A549 (cell line): ENCODE results near the gene CYP2S1. TPM values are rescaled to one million over a fixed set of nuclear protein-coding genes. Genes with fewer than 3 reads are reported as not detected.

Source experiments
- ATAC-seq, 2 experiments: fragments of 200-7000 bp in 1 of 2; fragments of >200 bp in 1 of 2; cut with Nextera tagmentation in 1 of 2; cut with Tn5 transposase in 1 of 2; 3 replicates each; pipeline versions ENCODE4 v1.8.0 to v1.9.1; 2018 to 2020; ENCODE audit warnings: mild to moderate bottlenecking in 1 of 2, moderate library complexity in 1 of 2
- CTCF ChIA-PET: fragments of 300-600 bp; sonication (Branson Sonifier 250); formaldehyde crosslinking; extraction: SDS; loops from one replicate; lab custom pipeline; 2021; ENCODE audit warnings: antibody characterized with exemption, inconsistent platforms; lab: Yijun Ruan, JAX
- POLR2A ChIA-PET: fragments of 350-600 bp; formaldehyde crosslinking; extraction: SDS; loops from one replicate; lab custom pipeline; 2021; ENCODE audit warnings: antibody characterized with exemption, inconsistent platforms; lab: Yijun Ruan, JAX
- DNase-seq, 2 experiments: peaks; one replicate each; pipeline versions ENCODE4 v3.0.0 to v3.0.0-alpha.2; 2011 to 2016; ENCODE audit warnings: low read depth in 1 of 2, low spot score in 1 of 2
- FAIRE-seq: peaks from 2 replicates; lab custom pipeline; 2011; peaks lifted over from hg19 to GRCh38; lab: Jason Lieb, UNC
- H3K27ac ChIP-seq, 2 experiments: fragments of >200 bp; sonication (Bioruptor Twin); formaldehyde crosslinking; 3 replicates each; pipeline ENCODE4 v1.5.1; 2016 to 2017
- H3K4me1 ChIP-seq: fragments of >200 bp; sonication (Bioruptor Twin); formaldehyde crosslinking; 3 replicates; pipeline ENCODE4 v1.6.1; 2016
- H3K4me2 ChIP-seq: fragments of >200 bp; sonication (Bioruptor Twin); formaldehyde crosslinking; 3 replicates; pipeline ENCODE4 v1.6.1; 2016
- H3K4me3 ChIP-seq: fragments of >200 bp; sonication (Bioruptor Twin); formaldehyde crosslinking; 3 replicates; pipeline ENCODE4 v1.5.1; 2016
- H3K9me3 ChIP-seq: fragments of >200 bp; sonication (Bioruptor Twin); formaldehyde crosslinking; 3 replicates; pipeline ENCODE4 v1.6.1; 2016
- ATOH8 ChIP-seq: fragments of 250-450 bp; sonication (Bioruptor Pico); IDR thresholded peaks from 2 replicates; pipeline ENCODE4 v1.5.0; 2020; ENCODE audit warnings: low read depth, mild to moderate bottlenecking, moderate library complexity
- BCL3 ChIP-seq: fragments of >200 bp; sonication (Bioruptor Twin); formaldehyde crosslinking; IDR thresholded peaks from 3 replicates; pipeline ENCODE4 v1.6.1; 2016
- CBX2 ChIP-seq: fragments of 200-600 bp; sonication (generic); IDR thresholded peaks from 2 replicates; pipeline ENCODE4 v1.6.1; 2016; ENCODE audit warnings: low read depth, mild to moderate bottlenecking, borderline replicate concordance
- CBX8 ChIP-seq: fragments of 200-600 bp; sonication (generic); IDR thresholded peaks from 2 replicates; pipeline ENCODE4 v1.6.1; 2016
- CHD2 ChIP-seq: fragments of 150-350 bp; IDR thresholded peaks from 2 replicates; pipeline ENCODE4 v1.6.1; 2014; ENCODE audit warnings: low read length; ENCODE audit not compliant: partially characterized antibody
- CHD4 ChIP-seq: fragments of 200-600 bp; sonication (generic); IDR thresholded peaks from 2 replicates; pipeline ENCODE4 v1.6.1; 2016; ENCODE audit warnings: antibody characterized with exemption, mild to moderate bottlenecking, borderline replicate concordance
- E2F6 ChIP-seq: IDR thresholded peaks from 2 replicates; pipeline ENCODE4 v1.6.1; 2012; ENCODE audit warnings: low read depth, borderline replicate concordance
- EP300 ChIP-seq, 2 experiments: fragments of >200 bp; sonication (Bioruptor Twin); formaldehyde crosslinking; IDR thresholded peaks; 2 replicates in 1 of 2; 3 replicates in 1 of 2; pipeline ENCODE4 v1.6.1; 2016 to 2017
- ESRRA ChIP-seq: fragments of 150-350 bp; IDR thresholded peaks from 2 replicates; pipeline ENCODE4 v1.6.1; 2014; ENCODE audit warnings: mild to moderate bottlenecking, low read length, borderline replicate concordance
- FOSB ChIP-seq: fragments of 250-450 bp; sonication (Bioruptor Pico); IDR thresholded peaks from 2 replicates; pipeline ENCODE4 v1.5.0; 2020; ENCODE audit warnings: mild to moderate bottlenecking, moderate library complexity
- GATA3 ChIP-seq: IDR thresholded peaks from 2 replicates; pipeline ENCODE4 v1.6.1; 2012; ENCODE audit warnings: borderline replicate concordance
- HEYL ChIP-seq: fragments of 250-450 bp; sonication (Bioruptor Pico); IDR thresholded peaks from 2 replicates; pipeline ENCODE4 v1.8.0; 2021; ENCODE audit warnings: mild to moderate bottlenecking, moderate library complexity
- HMGXB4 ChIP-seq: fragments of 250-450 bp; sonication (Bioruptor Pico); IDR thresholded peaks from 2 replicates; pipeline ENCODE4 v1.5.0; 2021; ENCODE audit warnings: mild to moderate bottlenecking, moderate library complexity, borderline replicate concordance
- HOXA7 ChIP-seq: fragments of 250-450 bp; sonication (Bioruptor Pico); IDR thresholded peaks from 2 replicates; pipeline ENCODE4 v1.5.0; 2020; ENCODE audit warnings: mild to moderate bottlenecking, moderate library complexity
- HOXB5 ChIP-seq: fragments of 250-450 bp; sonication (Bioruptor Pico); IDR thresholded peaks from 2 replicates; pipeline ENCODE4 v1.5.0; 2020; ENCODE audit warnings: mild to moderate bottlenecking, moderate library complexity
- JUN ChIP-seq, 2 experiments: fragments of >200 bp; sonication (Bioruptor Twin); formaldehyde crosslinking; IDR thresholded peaks; 2 replicates in 1 of 2; 3 replicates in 1 of 2; pipeline ENCODE4 v1.6.1; 2016 to 2017
- MAX ChIP-seq: IDR thresholded peaks from 2 replicates; pipeline ENCODE4 v1.6.1; 2012
- NFE2L2 ChIP-seq: fragments of 150-350 bp; conservative IDR thresholded peaks from 2 replicates; pipeline ENCODE4 v1.6.1; 2014; ENCODE audit warnings: low read length
- NR3C1 ChIP-seq: fragments of >200 bp; sonication (Bioruptor Twin); formaldehyde crosslinking; IDR thresholded peaks from 3 replicates; pipeline ENCODE4 v1.6.1; 2017
- PHF8 ChIP-seq: fragments of 200-600 bp; sonication (generic); IDR thresholded peaks from 2 replicates; pipeline ENCODE4 v1.6.1; 2016; ENCODE audit warnings: low read depth, mild to moderate bottlenecking, antibody characterized with exemption, moderate library complexity, borderline replicate concordance
- RARB ChIP-seq: fragments of 250-450 bp; sonication (Bioruptor Pico); IDR thresholded peaks from 2 replicates; pipeline ENCODE4 v1.8.0; 2021; ENCODE audit warnings: mild to moderate bottlenecking, moderate library complexity
- RCOR1 ChIP-seq: fragments of 150-350 bp; IDR thresholded peaks from 2 replicates; pipeline ENCODE4 v1.6.1; 2014; ENCODE audit warnings: antibody characterized with exemption, low read length, low read depth
- RNF2 ChIP-seq: fragments of 200-600 bp; sonication (generic); IDR thresholded peaks from 2 replicates; pipeline ENCODE4 v1.6.1; 2016; ENCODE audit warnings: low read depth, mild to moderate bottlenecking, antibody characterized with exemption, moderate library complexity, borderline replicate concordance
- SMC3 ChIP-seq: fragments of >200 bp; sonication (Bioruptor Twin); formaldehyde crosslinking; IDR thresholded peaks from 3 replicates; pipeline ENCODE4 v1.6.1; 2018; ENCODE audit warnings: inconsistent platforms
- ZFP36 ChIP-seq: fragments of 450-650 bp; IDR thresholded peaks from 2 replicates; pipeline ENCODE4 v1.6.1; 2014; ENCODE audit warnings: borderline replicate concordance; ENCODE audit not compliant: partially characterized antibody
- WGBS: methylation state at CpG from one replicate; pipeline ENCODE4 v1.1.6; 2017; ENCODE audit errors: missing lambda C conversion rate; 5-methylcytosine and 5-hydroxymethylcytosine counted together
- polyA plus RNA-seq, 4 experiments: library from polyadenylated mRNA; depleted of rRNA in 3 of 4; stranded (reverse); fragments of >200 nt; fragmentation: RNase III in 1 of 4; extraction: RNeasy Plus Mini Kit Qiagen cat#74134 plus additional on column Dnase treatment in 1 of 4; gene quantifications; 2 replicates in 3 of 4; 3 replicates in 1 of 4; pipeline ENCODE4 v1.2.3, GENCODE V29; 2011 to 2017

CYP2S1 gene
- polyA plus RNA-seq, 2 of the 4 experiments (the other 2 are of a cell fraction), result 8.6 to 28.1 TPM

- TF ChIP-seq HMGXB4 (CRISPR knock-in tag) (no peak), JUN (IDR thresholded peaks at IDR 0.05) (peak; percentile 71 to 77), CBX2 (no peak), NFE2L2 (no peak), EP300 (IDR thresholded peaks at IDR 0.05) (peak in 1 of 2 experiments; percentile 20; a peak in 1 of 5 replicates), BCL3 (peak; percentile 81; the same call in 2 of the 3 replicates), GATA3 (peak; percentile 31; the same call in 1 of the 2 replicates), CHD2 (peak; percentile 52), RNF2 (no peak), PHF8 (peak; percentile 41; the same call in 1 of the 2 replicates)
- TF ChIP-seq, all 56 proteins: peak for 11
Measured at GRCh38 chr19:41218615-41219507, 25.8 kb downstream of the CYP2S1 start, which contains the start of gene AXL (continued).

GRCh38 chr19:41219924-41220567 is 27.0 kb downstream of the CYP2S1 start:
- DNase-seq, result peak in 1 of 2 experiments; percentile 59
- CTCF ChIA-PET, result interaction anchor here (0.5 to 16.4 kb wide), 11 partner anchors 9 to 89 kb away, joined by 3 to 295 read pairs (median 10); partner anchors contain the start of genes CCDC97, CYP2S1 and HNRNPUL1
- POLR2A ChIA-PET, result interaction anchor here (0.5 to 3.1 kb wide), 3 partner anchors 16 to 853 kb away, joined by 3 to 54 read pairs (median 3); partner anchors contain the start of gene HNRNPUL1
- H3K4me1 ChIP-seq, result peaks cover 65% of the 10 kb centered on the region
- H3K27ac ChIP-seq, result peak overlapping the region; percentile 85 to 91
- peak; percentile 23 to 26; a peak in 5 of 6 replicates for ATAC-seq
- H3K4me3 ChIP-seq, result peak overlapping the region; percentile 61
- peak; percentile 83 for FAIRE-seq
- no peaks in the 10 kb centered on the region for H3K9me3 ChIP-seq
- TF ChIP-seq NR3C1, result no peak
- TF ChIP-seq RCOR1, result no peak
- TF ChIP-seq EP300 (IDR thresholded peaks at IDR 0.05), result no peak
- TF ChIP-seq ATOH8 (CRISPR knock-in tag), result no peak
- TF ChIP-seq CHD4, result no peak
- TF ChIP-seq HEYL (CRISPR knock-in tag), result no peak
- no peak for TF ChIP-seq CBX2
- no peak for TF ChIP-seq NFE2L2
- no peak for TF ChIP-seq ZFP36
- no peak for TF ChIP-seq MAX
- TF ChIP-seq HOXB5, result 0 out of 2 replicates have a peak, but pooled peaks have one; percentile 34
- TF ChIP-seq FOSB (CRISPR knock-in tag), result peak; percentile 54; the same call in 1 of the 2 replicates
- no peak for TF ChIP-seq ESRRA
- no peak for TF ChIP-seq E2F6
- TF ChIP-seq SMC3, result no peak
- TF ChIP-seq CBX8, result no peak
- no peak for TF ChIP-seq RARB (CRISPR knock-in tag)
- TF ChIP-seq HOXA7 (CRISPR knock-in tag), result 0 out of 2 replicates have a peak, but pooled peaks have one; percentile 19
- TF ChIP-seq, all 56 proteins: peak for 3
- H3K4me2 ChIP-seq, result peak overlapping the region; percentile 86
- 3% methylated on average over 14 of the region's 16 CpGs for WGBS
